ENCODE results near the gene PALMD. TPM values are rescaled to one million over a fixed set of nuclear protein-coding genes. Genes with fewer than 3 reads are reported as not detected.

The PALMD gene
- total and polyA plus RNA-seq, 2 experiments from 2014 or later = 0.63 to 0.94 TPM

- Histone ChIP-seq H3K4me3 (no peak overlapping the region), H3K27ac (no peak overlapping the region), H3K36me3 (no peaks in the 10 kb centered on the region), H3K9me3 (ENCODE audit: low read depth) (no peaks in the 10 kb centered on the region), H3K27me3 (no peaks in the 10 kb centered on the region), H3K4me1 (ENCODE audit: low read depth) (peaks cover 4% of the 10 kb centered on the region)
- DNase-seq (ENCODE audit: low read depth in 1 of 2, low spot score in 1 of 2) = no peak
- TF ChIP-seq CTCF (IDR thresholded peaks at IDR 0.05; ENCODE audit: low read depth, low read length) = no peak
These were observed 23.1 kb upstream of the PALMD start for GRCh38 chr1:99622702-99623347.

GRCh38 chr1:99623554-99623953, 22.4 kb upstream of the PALMD start:
- no peak for TF ChIP-seq CTCF (IDR thresholded peaks at IDR 0.05; ENCODE audit: low read depth, low read length)

GRCh38 chr1:99627615-99628014, 18.3 kb upstream of the PALMD start:
- no peak overlapping the region for H3K27ac ChIP-seq
- no peaks in the 10 kb centered on the region for H3K27me3 ChIP-seq
- no peaks in the 10 kb centered on the region for H3K9me3 ChIP-seq (ENCODE audit: low read depth)
- peaks cover 4% of the 10 kb centered on the region for H3K4me1 ChIP-seq (ENCODE audit: low read depth)
- TF ChIP-seq CTCF (IDR thresholded peaks at IDR 0.05; ENCODE audit: low read depth, low read length) = no peak
- H3K4me3 ChIP-seq = no peak overlapping the region
- DNase-seq (ENCODE audit: low read depth in 1 of 2, low spot score in 1 of 2) = no peak
- no peaks in the 10 kb centered on the region for H3K36me3 ChIP-seq

More at GRCh38 chr1:99623554-99623953, 22.4 kb upstream of the PALMD start:
- H3K36me3 ChIP-seq = no peaks in the 10 kb centered on the region
- H3K27ac ChIP-seq = no peak overlapping the region
- peak in 1 of 2 donors; percentile 19 for DNase-seq (ENCODE audit: low read depth in 1 of 2, low spot score in 1 of 2)
- peaks cover 4% of the 10 kb centered on the region for H3K4me1 ChIP-seq (ENCODE audit: low read depth)
- H3K27me3 ChIP-seq = no peaks in the 10 kb centered on the region
- H3K4me3 ChIP-seq = no peak overlapping the region
- no peaks in the 10 kb centered on the region for H3K9me3 ChIP-seq (ENCODE audit: low read depth)

GRCh38 chr1:99629164-99629563, 16.7 kb upstream of the PALMD start:
- Histone ChIP-seq H3K4me1 (ENCODE audit: low read depth) (no peaks in the 10 kb centered on the region), H3K27me3 (no peaks in the 10 kb centered on the region), H3K9me3 (ENCODE audit: low read depth) (no peaks in the 10 kb centered on the region), H3K4me3 (no peak overlapping the region), H3K36me3 (no peaks in the 10 kb centered on the region), H3K27ac (no peak overlapping the region)
- DNase-seq (ENCODE audit: low read depth in 1 of 2, low spot score in 1 of 2) = no peak
- TF ChIP-seq CTCF (IDR thresholded peaks at IDR 0.05; ENCODE audit: low read depth, low read length) = no peak

GRCh38 chr1:99634971-99635624, 10.8 kb upstream of the PALMD start:
- H3K9me3 ChIP-seq (ENCODE audit: low read depth) = no peaks in the 10 kb centered on the region
- no peak overlapping the region for H3K4me3 ChIP-seq
- H3K27me3 ChIP-seq = no peaks in the 10 kb centered on the region
- H3K36me3 ChIP-seq = no peaks in the 10 kb centered on the region
- no peak for DNase-seq (ENCODE audit: low read depth in 1 of 2, low spot score in 1 of 2)
- H3K27ac ChIP-seq = no peak overlapping the region
- peaks cover 6% of the 10 kb centered on the region for H3K4me1 ChIP-seq (ENCODE audit: low read depth)
- TF ChIP-seq CTCF (IDR thresholded peaks at IDR 0.05; ENCODE audit: low read depth, low read length) = no peak

All from cardiac muscle cell (in vitro differentiated cells and primary cell).